ENCODE measurements around the gene SLC36A2.

- TF ChIP-seq CTCF (conservative IDR thresholded peaks at IDR 0.05; ENCODE audit: low read length), result no peak
- no peak for TF ChIP-seq EZH2phosphoT487 (IDR thresholded peaks at IDR 0.05; ENCODE audit: borderline replicate concordance, low read depth, low read length)
These were observed 2.1 kb downstream of the SLC36A2 start for GRCh38 chr5:151345187-151345807.

Measured in OCI-LY7 (cell line).